HepG2 (cell line): Measurements from ENCODE around the gene HEPN1. TPM values are rescaled to one million over a fixed set of nuclear protein-coding genes. Genes with fewer than 3 reads are reported as not detected.

ENCODE experiments used
- ARID5B ChIP-seq: IDR thresholded peaks from 2 replicates; pipeline ENCODE4 v1.4.0; 2020; ENCODE audit warnings: mild to moderate bottlenecking, missing genetic modification reagents
- FOXP4 ChIP-seq: sonication (generic); formaldehyde crosslinking; IDR thresholded peaks from 2 replicates; pipeline ENCODE4 v1.4.0; 2020; ENCODE audit warnings: missing genetic modification reagents
- GATAD2A ChIP-seq: IDR thresholded peaks from 2 replicates; pipeline ENCODE4 v1.6.1; 2016
- MXD3 ChIP-seq: IDR thresholded peaks from 2 replicates; pipeline ENCODE4 v1.6.1; 2016; ENCODE audit warnings: mild to moderate bottlenecking, missing biosample characterization, missing genetic modification reagents
- NR2F2 ChIP-seq: IDR thresholded peaks from 2 replicates; pipeline ENCODE4 v1.6.1; 2012; ENCODE audit warnings: low read depth, inconsistent platforms, borderline replicate concordance
- RXRB ChIP-seq: IDR thresholded peaks from 2 replicates; pipeline ENCODE4 v1.6.1; 2016; ENCODE audit warnings: borderline replicate concordance, missing genetic modification reagents, missing compliant biosample characterization
- TFDP2 ChIP-seq: sonication (generic); formaldehyde crosslinking; IDR thresholded peaks from 2 replicates; pipeline ENCODE4 v1.4.0; 2020; ENCODE audit warnings: missing genetic modification reagents
- ZBTB37 ChIP-seq: sonication (generic); formaldehyde crosslinking; IDR thresholded peaks from 2 replicates; pipeline ENCODE4 v1.4.0; 2020; ENCODE audit warnings: mild to moderate bottlenecking, missing genetic modification reagents
- ZNF503 ChIP-seq: sonication (generic); formaldehyde crosslinking; IDR thresholded peaks from 2 replicates; pipeline ENCODE4 v1.4.0; 2020; ENCODE audit warnings: missing genetic modification reagents
- ZNF543 ChIP-seq: sonication (generic); formaldehyde crosslinking; IDR thresholded peaks from 2 replicates; pipeline ENCODE4 v1.4.0; 2020; ENCODE audit warnings: mild to moderate bottlenecking, missing genetic modification reagents
- ZNF609 ChIP-seq: sonication (generic); formaldehyde crosslinking; IDR thresholded peaks from 2 replicates; pipeline ENCODE4 v1.4.0; 2020; ENCODE audit warnings: mild to moderate bottlenecking, missing genetic modification reagents, borderline replicate concordance
- polyA plus RNA-seq, 8 experiments: library from polyadenylated mRNA; depleted of rRNA in 3 of 8; stranded (reverse) in 7 of 8; unstranded in 1 of 8; fragments of >200 nt; fragmentation: Illumina TruSeq in 4 of 8; extraction: Trizol in 4 of 8; gene quantifications; 2 replicates each; pipeline versions ENCODE4 v1.2.1 to v1.2.3, GENCODE V29; 2011 to 2016; ENCODE audit warnings: low read depth in 4 of 8, missing spikeins in 1 of 8, mixed read lengths in 1 of 8; ENCODE audit not compliant: insufficient read depth in 1 of 8
- total RNA-seq, 5 experiments: library from RNA; depleted of rRNA; stranded (reverse); fragments of >200 nt; fragmentation: Illumina TruSeq; extraction: Trizol; gene quantifications; 2 replicates each; pipeline ENCODE4 v1.2.3, GENCODE V29; 2016; ENCODE audit warnings: low read depth in 1 of 5

HEPN1 gene
- total and polyA plus RNA-seq, 2 of the 13 experiments (the other 11 are each of a cell fraction or from before 2014, with no cell fraction given): not detected

GRCh38 chr11:124882339-124883071 is 36.5 kb upstream of the HEPN1 start (continued):
- TF ChIP-seq ZBTB37 (CRISPR knock-in tag): peak; percentile 89
- TF ChIP-seq MXD3 (CRISPR knock-in tag): no peak
- TF ChIP-seq ZNF543: 0 out of 2 replicates have a peak, but pooled peaks have one; percentile 62
- peak; percentile 86 for TF ChIP-seq ZNF609 (CRISPR knock-in tag)
- peak; percentile 96 for TF ChIP-seq RXRB (CRISPR knock-in tag)
- TF ChIP-seq FOXP4 (CRISPR knock-in tag): peak; percentile 84
- TF ChIP-seq NR2F2: peak; percentile 98
- peak; percentile 89 for TF ChIP-seq ARID5B (CRISPR knock-in tag)
- peak; percentile 75; the same call in 1 of the 2 replicates for TF ChIP-seq ZNF503 (CRISPR knock-in tag)
- peak; percentile 62 for TF ChIP-seq GATAD2A (CRISPR knock-in tag)
- TF ChIP-seq TFDP2 (CRISPR knock-in tag): peak; percentile 76
